Mesenchymal stem cell (in vitro differentiated cells and primary cell): Measurements from ENCODE around the gene CENPVL2. TPM values are rescaled to one million over a fixed set of nuclear protein-coding genes. Genes with fewer than 3 reads are reported as not detected.
"Not testable (repeated sequence)": the region's sequence is repeated elsewhere in the genome, so short reads cannot be mapped to it uniquely, and the experiment has no call there.

ENCODE experiments used
- DNase-seq: peaks from one replicate; pipeline ENCODE4 v3.0.0-alpha.2; 2013
- H2AFZ ChIP-seq: one replicate; pipeline ENCODE4 v1.6.1; 2013; ENCODE audit warnings: low read depth, mild to moderate bottlenecking, control low read depth, inconsistent platforms, low read length, moderate library complexity
- H2AK5ac ChIP-seq: 2 replicates; pipeline ENCODE4 v1.6.1; 2013; ENCODE audit warnings: low read length, moderate library complexity, mild to moderate bottlenecking, inconsistent platforms; ENCODE audit not compliant: severe bottlenecking
- H2BK120ac ChIP-seq: one replicate; pipeline ENCODE4 v1.6.1; 2013; ENCODE audit warnings: low read depth, mild to moderate bottlenecking, inconsistent platforms, low read length, moderate library complexity
- H2BK12ac ChIP-seq, 2 experiments: one replicate each; pipeline ENCODE4 v1.6.1; 2013; ENCODE audit warnings: inconsistent platforms in 2 of 2, low read length in 2 of 2, mild to moderate bottlenecking in 2 of 2, moderate library complexity in 2 of 2, control low read depth in 1 of 2
- H2BK15ac ChIP-seq: one replicate; pipeline ENCODE4 v1.6.1; 2013; ENCODE audit warnings: mild to moderate bottlenecking, low read depth, inconsistent platforms; ENCODE audit not compliant: poor library complexity, severe bottlenecking
- H2BK5ac ChIP-seq: 2 replicates; pipeline ENCODE4 v1.6.1; 2013; ENCODE audit warnings: low read depth, mild to moderate bottlenecking, low read length, control low read depth, inconsistent platforms; ENCODE audit not compliant: poor library complexity, severe bottlenecking
- H3K14ac ChIP-seq, 2 experiments: one replicate each; pipeline ENCODE4 v1.6.1; 2013; ENCODE audit warnings: inconsistent platforms in 2 of 2, low read length in 2 of 2, control low read depth in 1 of 2, mild to moderate bottlenecking in 1 of 2, moderate library complexity in 1 of 2
- H3K18ac ChIP-seq, 2 experiments: one replicate each; pipeline ENCODE4 v1.6.1; 2013; ENCODE audit warnings: inconsistent platforms in 2 of 2, low read length in 2 of 2, control low read depth in 1 of 2, low read depth in 1 of 2, mild to moderate bottlenecking in 1 of 2
- H3K23ac ChIP-seq, 2 experiments: one replicate each; pipeline ENCODE4 v1.6.1; 2013; ENCODE audit warnings: inconsistent platforms in 2 of 2, low read length in 2 of 2, mild to moderate bottlenecking in 2 of 2, moderate library complexity in 2 of 2, control low read depth in 1 of 2
- H3K27ac ChIP-seq: 2 replicates; pipeline ENCODE4 v1.5.1; 2013; ENCODE audit warnings: mild to moderate bottlenecking, moderate library complexity, low read length, control low read depth, inconsistent platforms; ENCODE audit not compliant: poor library complexity, severe bottlenecking
- H3K27me3 ChIP-seq, 2 experiments: 2 replicates each; pipeline versions ENCODE4 v1.6.1 to v1.7.0; 2013; ENCODE audit warnings: low read length in 2 of 2, mild to moderate bottlenecking in 2 of 2, moderate library complexity in 2 of 2, control low read depth in 1 of 2, inconsistent platforms in 1 of 2; ENCODE audit not compliant: control insufficient read depth in 1 of 2, insufficient read depth in 1 of 2
- H3K36me3 ChIP-seq, 2 experiments: 2 replicates each; pipeline versions ENCODE4 v1.6.1 to v1.7.0; 2013; ENCODE audit warnings: low read length in 2 of 2, control low read depth in 1 of 2, inconsistent platforms in 1 of 2, low read depth in 1 of 2, mild to moderate bottlenecking in 1 of 2; ENCODE audit not compliant: insufficient read depth in 2 of 2, control insufficient read depth in 1 of 2
- H3K4ac ChIP-seq, 2 experiments: one replicate each; pipeline ENCODE4 v1.6.1; 2013; ENCODE audit warnings: inconsistent platforms in 2 of 2, low read length in 2 of 2, mild to moderate bottlenecking in 2 of 2, moderate library complexity in 2 of 2, control low read depth in 1 of 2, low read depth in 1 of 2
- H3K4me1 ChIP-seq: 2 replicates; pipeline ENCODE4 v1.6.1; 2013; ENCODE audit warnings: low read depth, low read length, control low read depth; ENCODE audit not compliant: control insufficient read depth, insufficient read depth
- H3K4me2 ChIP-seq: 2 replicates; pipeline ENCODE4 v1.6.1; 2013; ENCODE audit warnings: low read length, mild to moderate bottlenecking, inconsistent platforms; ENCODE audit not compliant: poor library complexity, severe bottlenecking
- H3K4me3 ChIP-seq, 2 experiments: 2 replicates each; pipeline versions ENCODE4 v1.5.1 to v1.7.0; 2013; ENCODE audit warnings: low read length in 2 of 2, mild to moderate bottlenecking in 2 of 2, control low read depth in 1 of 2, low read depth in 1 of 2; ENCODE audit not compliant: insufficient read depth in 1 of 2
- H3K79me1 ChIP-seq: replicated peaks from 2 replicates; pipeline ENCODE4 v1.6.1; 2013; ENCODE audit warnings: mild to moderate bottlenecking, control low read depth, low read length, inconsistent platforms; ENCODE audit not compliant: poor library complexity, severe bottlenecking
- H3K9ac ChIP-seq: 2 replicates; pipeline ENCODE4 v1.7.0; 2013; ENCODE audit warnings: mild to moderate bottlenecking, low read length, moderate library complexity
- H3K9me3 ChIP-seq: 2 replicates; pipeline ENCODE4 v1.7.0; 2013; ENCODE audit warnings: mild to moderate bottlenecking, low read length; ENCODE audit not compliant: control insufficient read depth
- H4K8ac ChIP-seq: one replicate; pipeline ENCODE4 v1.6.1; 2013; ENCODE audit warnings: inconsistent platforms, mild to moderate bottlenecking, low read length, moderate library complexity
- H4K91ac ChIP-seq: one replicate; pipeline ENCODE4 v1.6.1; 2013; ENCODE audit warnings: mild to moderate bottlenecking, low read length, inconsistent platforms
- WGBS: methylation state at CpG from one replicate; pipeline ENCODE4 v1.1.7; 2013; ENCODE audit warnings: mixed read lengths; 5-methylcytosine and 5-hydroxymethylcytosine counted together
- polyA plus RNA-seq, 2 experiments: library from polyadenylated mRNA; stranded (reverse); fragments of 200-250 nt; gene quantifications; one replicate each; pipeline ENCODE4 v1.2.3, GENCODE V29; 2013

Gene CENPVL2
- polyA plus RNA-seq (2013, experiment 1 of 2) = not detected
- not detected for polyA plus RNA-seq (2013, experiment 2 of 2)

DNA sequence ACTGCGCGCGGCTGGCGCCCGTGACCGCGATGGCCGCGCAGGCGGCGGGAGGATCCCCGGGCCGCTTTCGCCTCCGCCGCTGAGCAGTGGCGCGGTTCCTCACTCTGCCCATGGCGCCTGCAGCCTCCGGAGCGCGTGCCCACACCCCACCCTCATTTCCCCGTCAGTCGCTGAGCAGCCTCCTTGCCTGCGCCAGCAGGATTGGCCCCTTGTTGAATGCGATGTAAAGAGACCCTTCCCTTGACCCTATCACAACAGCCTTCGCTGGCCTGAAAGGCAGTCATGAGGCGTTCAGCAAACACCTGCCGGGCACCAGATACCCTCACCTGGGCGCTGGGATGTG, at the start of gene CENPVL2:
CENPVL2 (minus strand) TSS at position 112 of the 343 bp plus-strand sequence; CDS start at position 112, 0 bp downstream.
- H3K18ac ChIP-seq, H2BK5ac ChIP-seq, H2BK15ac ChIP-seq, H2BK120ac ChIP-seq, H2AFZ ChIP-seq, H3K36me3 ChIP-seq, H3K9me3 ChIP-seq, H3K27me3 ChIP-seq, H4K8ac ChIP-seq, H3K23ac ChIP-seq, H3K4me3 ChIP-seq, H3K4me2 ChIP-seq, H3K4me1 ChIP-seq, H3K79me1 ChIP-seq, H3K14ac ChIP-seq, H2BK12ac ChIP-seq, H4K91ac ChIP-seq, H3K27ac ChIP-seq, H3K4ac ChIP-seq, H3K9ac ChIP-seq, H2AK5ac ChIP-seq, DNase-seq: not testable (repeated sequence)
- no CpG with 5 or more reads among the region's 30 CpGs for WGBS

DNA sequence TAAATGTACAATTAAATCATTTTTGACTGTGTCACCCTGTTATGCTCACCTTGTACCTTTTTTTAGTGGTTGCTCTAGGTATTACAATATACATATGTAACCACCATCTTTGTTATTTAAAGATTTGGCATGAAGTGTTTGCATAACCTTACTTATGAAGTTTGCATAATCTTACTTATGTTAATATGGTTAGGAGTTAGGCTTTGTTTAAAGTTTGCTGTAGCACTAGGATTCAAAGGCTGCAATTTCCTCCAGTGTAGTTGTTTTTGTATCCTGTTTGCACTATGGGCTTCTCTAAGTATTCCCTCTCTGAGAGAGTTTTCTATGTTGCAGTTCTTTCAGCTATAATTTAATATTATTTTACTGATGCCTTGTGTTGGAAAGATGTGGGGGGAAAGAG, 45.6 kb upstream of the CENPVL2 start:
- Histone ChIP-seq H2BK15ac (no peak overlapping the region), H3K4me3 (no peak overlapping the region), H2AK5ac (no peak overlapping the region)

DNA sequence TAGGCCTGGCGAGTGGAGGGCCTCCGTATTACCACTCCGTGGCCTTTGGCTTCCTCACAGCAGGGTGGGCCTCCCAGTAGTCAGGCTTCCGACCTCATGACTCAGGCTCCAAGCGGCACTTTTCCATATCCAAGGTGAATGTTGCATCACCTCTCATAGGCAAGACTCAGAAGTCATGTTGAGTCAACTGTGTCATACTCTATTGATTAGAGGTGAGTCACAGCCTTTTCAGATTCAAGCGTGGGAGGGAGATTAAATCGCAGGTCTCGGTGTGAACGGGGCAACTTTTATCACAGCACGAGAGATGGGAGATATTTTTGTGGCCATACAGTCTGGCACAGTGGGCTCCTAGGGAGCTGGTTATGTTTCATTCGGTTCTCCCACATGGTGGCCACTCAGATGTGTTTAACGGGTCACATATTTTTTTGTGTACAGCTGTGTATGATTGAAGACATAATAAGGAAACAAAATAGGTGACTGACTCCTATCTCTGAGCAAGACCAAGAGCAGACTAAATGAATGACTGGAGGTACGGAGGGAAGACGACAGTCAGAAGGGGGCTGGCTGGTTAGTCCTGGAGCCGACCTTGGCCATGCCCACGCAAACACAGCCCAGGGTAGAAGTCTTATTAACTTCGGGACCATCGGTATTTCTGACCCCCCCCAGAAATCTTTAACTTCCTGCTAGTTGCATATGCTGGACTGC, 30.5 kb upstream of the CENPVL2 start:
- not testable (repeated sequence) for H3K27me3 ChIP-seq, H3K4me3 ChIP-seq, H3K23ac ChIP-seq, H2BK12ac ChIP-seq, H3K9ac ChIP-seq, DNase-seq, H2AFZ ChIP-seq, H4K8ac ChIP-seq, H3K79me1 ChIP-seq, H2BK5ac ChIP-seq, H2BK15ac ChIP-seq, H3K4me1 ChIP-seq, H2BK120ac ChIP-seq, H4K91ac ChIP-seq, H3K4ac ChIP-seq, H3K4me2 ChIP-seq, H3K9me3 ChIP-seq, H3K36me3 ChIP-seq, H2AK5ac ChIP-seq, H3K18ac ChIP-seq, H3K14ac ChIP-seq, H3K27ac ChIP-seq
- WGBS = no CpG with 5 or more reads among the region's 18 CpGs

More for the DNA sequence above, 45.6 kb upstream of the CENPVL2 start:
- peaks cover 0 to 35% of the 10 kb centered on the region in 2 experiments for H3K27me3 ChIP-seq
- H3K27ac ChIP-seq = no peak overlapping the region
- no peak for DNase-seq
- H3K4me1 ChIP-seq = no peaks in the 10 kb centered on the region
- no peak overlapping the region for H3K14ac ChIP-seq
- H2BK12ac ChIP-seq = no peak overlapping the region
- no peaks in the 10 kb centered on the region for H3K79me1 ChIP-seq
- H3K18ac ChIP-seq = no peak overlapping the region
- no peaks in the 10 kb centered on the region for H3K9me3 ChIP-seq
- no peak overlapping the region for H2BK5ac ChIP-seq
- no peak overlapping the region for H3K23ac ChIP-seq
- H3K36me3 ChIP-seq = no peaks in the 10 kb centered on the region
- H2AFZ ChIP-seq = no peak overlapping the region
- no peak overlapping the region for H2BK120ac ChIP-seq
- no peak overlapping the region for H3K4me2 ChIP-seq
- no peak overlapping the region for H3K9ac ChIP-seq
- no peak overlapping the region for H4K91ac ChIP-seq
- no peak overlapping the region for H4K8ac ChIP-seq
- no peak overlapping the region for H3K4ac ChIP-seq

DNA sequence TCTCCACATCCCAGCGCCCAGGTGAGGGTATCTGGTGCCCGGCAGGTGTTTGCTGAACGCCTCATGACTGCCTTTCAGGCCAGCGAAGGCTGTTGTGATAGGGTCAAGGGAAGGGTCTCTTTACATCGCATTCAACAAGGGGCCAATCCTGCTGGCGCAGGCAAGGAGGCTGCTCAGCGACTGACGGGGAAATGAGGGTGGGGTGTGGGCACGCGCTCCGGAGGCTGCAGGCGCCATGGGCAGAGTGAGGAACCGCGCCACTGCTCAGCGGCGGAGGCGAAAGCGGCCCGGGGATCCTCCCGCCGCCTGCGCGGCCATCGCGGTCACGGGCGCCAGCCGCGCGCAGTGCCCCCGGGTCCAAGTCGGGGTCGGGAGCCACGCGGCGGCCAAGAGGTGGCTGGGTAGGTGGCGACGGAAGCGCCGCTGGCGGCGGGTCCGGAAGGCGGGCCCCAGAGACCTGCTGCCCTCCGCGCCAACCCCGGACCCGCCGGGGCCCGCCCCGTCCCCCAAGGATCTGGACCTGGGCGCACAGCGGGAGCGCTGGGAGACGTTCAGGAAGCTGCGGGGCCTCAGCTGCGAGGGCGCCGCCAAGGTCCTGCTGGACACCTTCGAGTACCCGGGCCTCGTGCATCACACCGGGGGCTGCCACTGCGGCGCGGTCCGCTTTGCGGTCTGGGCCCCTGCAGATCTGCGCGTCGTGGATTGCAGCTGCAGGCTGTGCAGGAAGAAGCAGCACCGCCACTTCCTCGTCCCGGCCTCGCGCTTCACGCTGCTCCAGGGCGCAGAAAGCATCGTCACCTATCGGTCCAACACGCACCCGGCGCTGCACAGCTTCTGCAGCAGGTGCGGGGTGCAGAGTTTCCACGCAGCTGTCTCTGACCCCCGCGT, 27.9 kb upstream of the CENPVL2 start, which contains the start of gene CENPVL1:
CENPVL1 (plus strand) TSS at position 236 of the 888 bp plus-strand sequence; CDS start at position 236, 0 bp downstream.
- not testable (repeated sequence) for H3K27me3 ChIP-seq, H2AK5ac ChIP-seq, DNase-seq, H3K4ac ChIP-seq, H4K8ac ChIP-seq, H2BK5ac ChIP-seq, H3K9me3 ChIP-seq, H3K4me3 ChIP-seq, H3K4me2 ChIP-seq, H2BK15ac ChIP-seq, H3K4me1 ChIP-seq, H3K23ac ChIP-seq, H3K36me3 ChIP-seq, H3K14ac ChIP-seq, H2BK120ac ChIP-seq, H3K18ac ChIP-seq, H2BK12ac ChIP-seq, H3K27ac ChIP-seq, H2AFZ ChIP-seq, H3K9ac ChIP-seq, H4K91ac ChIP-seq, H3K79me1 ChIP-seq
- WGBS = no CpG with 5 or more reads among the region's 87 CpGs
